ENCODE results near the gene ACTL8.

Gene ACTL8

DNA sequence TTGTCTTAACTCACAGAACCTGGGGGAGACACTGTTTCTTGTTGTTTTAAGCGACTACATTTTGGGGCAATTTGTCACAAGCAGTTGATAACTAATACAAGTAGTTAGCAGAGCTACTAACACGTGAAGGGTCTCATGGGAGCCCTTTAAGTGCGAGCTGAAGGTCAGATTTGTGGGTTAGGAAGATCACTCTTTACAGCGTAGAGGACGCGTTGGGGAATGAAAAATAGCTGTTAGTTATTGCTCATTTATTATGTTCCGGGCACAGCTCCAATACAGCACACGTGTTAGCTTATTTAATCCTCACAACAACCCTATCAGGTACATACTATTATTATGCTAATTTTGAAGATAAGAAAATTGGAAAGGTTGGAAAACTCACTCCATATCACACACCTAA lies 95.9 kb downstream of the ACTL8 start:
- DNase-seq: no peak

DNA sequence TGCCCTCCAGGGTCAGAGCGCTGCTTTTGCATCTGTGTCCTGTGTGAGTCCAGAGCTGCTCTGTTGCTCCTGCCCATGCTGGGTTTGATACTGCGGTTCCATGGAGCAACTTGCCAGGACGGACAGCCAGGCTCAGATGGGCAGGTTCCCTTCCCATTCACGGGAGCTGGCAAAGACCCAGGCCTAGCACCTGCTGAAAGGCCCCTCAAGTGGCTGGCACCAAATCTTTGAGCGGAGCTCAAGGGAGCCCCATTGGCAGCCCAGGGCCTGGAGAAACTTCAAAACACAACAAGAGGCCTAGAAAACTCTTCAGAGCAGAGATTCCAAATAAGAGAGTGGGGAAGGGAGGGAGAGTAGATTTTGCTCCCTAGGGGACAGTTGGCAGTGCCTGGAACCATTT lies 97.2 kb downstream of the ACTL8 start:
- no peak for DNase-seq

DNA sequence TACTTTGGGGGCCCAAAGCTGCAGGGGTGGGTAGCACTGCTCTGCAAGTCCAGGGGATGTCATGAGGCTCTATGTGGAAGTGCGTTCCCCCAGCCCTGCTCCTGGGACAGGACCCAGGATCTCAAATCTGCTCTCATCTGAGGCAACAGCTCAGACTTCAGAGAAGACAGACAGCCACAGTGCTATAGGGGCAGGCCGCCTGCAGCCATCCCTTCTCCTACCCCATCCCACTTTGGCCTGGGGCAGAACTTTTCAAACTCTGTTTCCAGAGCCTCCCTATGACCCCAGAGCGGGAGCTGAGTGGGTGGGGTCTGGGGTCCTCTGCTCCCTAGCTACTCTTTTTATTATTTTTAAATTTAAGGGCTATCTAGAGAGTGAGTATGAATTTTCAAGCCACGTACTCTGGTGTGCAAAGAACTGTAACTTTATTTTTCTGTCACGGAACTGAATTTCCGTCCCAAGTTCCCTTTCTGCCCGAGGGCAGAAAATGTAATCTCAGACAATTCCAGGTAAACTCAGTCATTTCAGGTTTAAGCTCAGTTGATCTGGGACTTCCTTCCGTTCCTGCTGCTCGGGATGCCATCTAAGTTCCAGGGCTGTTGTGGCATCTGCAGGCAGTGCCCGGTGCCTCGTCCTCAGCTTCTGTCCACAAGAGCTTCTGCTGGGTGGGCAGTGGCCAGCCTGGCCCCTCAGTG lies 98.3 kb downstream of the ACTL8 start:
- no peak for DNase-seq

DNA sequence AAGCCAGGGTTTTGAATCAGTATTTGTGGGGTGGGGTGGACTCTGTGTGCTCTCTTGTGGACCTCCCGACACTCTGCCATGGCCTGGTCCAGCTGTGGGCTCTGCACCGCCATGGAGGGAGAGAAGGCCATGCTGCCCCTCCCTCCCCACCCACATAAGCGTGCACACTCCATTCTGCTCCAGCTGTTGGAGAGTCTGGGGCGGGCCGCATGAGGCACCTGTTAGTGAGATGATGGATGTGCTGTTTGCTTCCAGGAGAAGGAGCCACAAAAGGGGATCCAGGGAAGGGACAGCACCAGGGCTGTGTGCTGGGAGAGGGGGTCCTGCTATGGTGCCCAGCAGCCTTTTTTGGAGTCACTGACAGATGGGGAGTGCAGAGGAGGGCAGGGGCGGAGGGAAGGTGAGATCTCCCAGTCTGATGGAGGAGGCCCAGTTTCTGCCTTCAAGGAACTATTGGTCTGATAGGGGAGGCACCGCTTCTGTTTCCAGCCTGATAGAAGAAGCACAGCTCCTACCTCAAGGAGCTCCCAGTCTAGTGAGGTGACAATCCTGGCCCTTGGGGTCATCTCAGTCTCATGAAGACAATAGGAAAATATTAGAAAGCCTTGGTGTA lies 101.5 kb downstream of the ACTL8 start:
- no peak for DNase-seq

DNA sequence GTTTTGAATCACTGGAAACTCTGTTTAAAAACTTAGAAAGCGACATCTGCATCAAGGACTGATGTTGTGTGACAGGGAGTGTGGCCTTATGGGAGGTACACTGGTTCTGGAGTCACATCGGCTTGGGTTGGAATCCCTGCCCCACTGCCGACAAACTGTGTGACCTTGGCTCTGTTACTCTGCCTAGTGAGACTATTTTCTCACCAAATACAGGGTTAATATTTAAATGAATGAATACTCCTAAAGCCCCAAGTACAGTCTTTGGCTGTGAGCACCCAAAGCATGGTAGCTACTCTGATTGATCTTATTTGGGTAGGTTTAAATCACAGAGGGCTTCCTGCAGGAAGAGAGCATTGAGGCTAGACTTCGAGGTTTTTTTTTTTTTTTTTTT lies 102.0 kb downstream of the ACTL8 start:
- DNase-seq: no peak

DNA sequence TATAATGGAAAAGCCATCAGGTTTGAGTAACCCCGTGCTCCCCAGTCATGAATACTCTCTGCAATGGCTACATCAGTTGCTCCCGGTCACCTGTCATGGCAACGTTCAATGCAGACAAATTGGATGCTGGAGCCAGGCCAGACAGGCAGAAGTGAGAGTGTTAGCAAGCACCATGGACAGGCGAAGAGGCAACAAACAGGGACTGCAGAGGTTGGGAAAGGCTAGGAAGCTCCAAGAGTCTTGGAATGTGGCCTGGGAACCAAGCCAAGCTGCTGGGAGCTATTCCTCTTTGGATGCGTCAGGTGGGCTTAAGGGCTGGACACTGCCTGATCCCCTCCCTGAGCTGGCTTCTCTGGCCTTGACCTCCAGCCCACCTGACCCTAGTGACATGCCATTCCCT lies 102.9 kb downstream of the ACTL8 start:
- no peak for DNase-seq

DNA sequence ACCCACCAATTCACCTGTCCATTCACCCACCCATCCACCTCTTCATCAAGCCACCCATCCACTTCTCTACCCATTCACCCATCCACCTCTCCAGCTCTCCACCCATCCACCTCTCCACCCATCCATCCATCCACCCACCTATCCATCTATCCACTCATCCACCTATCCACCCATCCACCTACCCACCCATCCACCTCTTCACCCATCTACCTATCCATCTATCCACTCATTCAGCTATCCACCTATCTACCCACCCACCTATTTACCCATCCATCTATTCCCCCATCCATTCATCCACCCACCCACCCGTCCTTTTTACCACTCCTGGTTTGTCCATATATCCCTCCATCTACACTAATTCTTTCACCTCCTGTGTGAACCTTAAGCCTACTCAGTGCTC lies 105.7 kb downstream of the ACTL8 start:
- no peak for DNase-seq

DNA sequence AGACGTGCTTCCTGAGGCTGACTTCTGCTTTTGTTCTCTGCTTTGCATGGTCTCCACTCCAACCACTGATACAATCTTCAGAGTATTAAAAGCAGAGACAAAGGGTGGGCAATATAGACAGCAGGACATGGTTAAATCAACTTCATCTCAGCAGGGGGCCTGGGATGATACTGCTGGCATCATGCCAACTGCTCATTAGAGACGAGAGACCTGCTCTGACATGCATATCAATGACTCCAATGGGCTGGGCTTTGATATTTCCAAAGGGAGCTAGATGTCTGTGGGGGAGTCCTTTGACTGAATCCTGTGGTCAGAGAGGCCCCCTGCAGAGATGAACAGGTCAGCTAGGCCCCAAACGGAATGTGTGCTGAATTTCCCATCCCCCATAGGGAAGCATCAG lies 106.6 kb downstream of the ACTL8 start:
- DNase-seq: no peak

DNA sequence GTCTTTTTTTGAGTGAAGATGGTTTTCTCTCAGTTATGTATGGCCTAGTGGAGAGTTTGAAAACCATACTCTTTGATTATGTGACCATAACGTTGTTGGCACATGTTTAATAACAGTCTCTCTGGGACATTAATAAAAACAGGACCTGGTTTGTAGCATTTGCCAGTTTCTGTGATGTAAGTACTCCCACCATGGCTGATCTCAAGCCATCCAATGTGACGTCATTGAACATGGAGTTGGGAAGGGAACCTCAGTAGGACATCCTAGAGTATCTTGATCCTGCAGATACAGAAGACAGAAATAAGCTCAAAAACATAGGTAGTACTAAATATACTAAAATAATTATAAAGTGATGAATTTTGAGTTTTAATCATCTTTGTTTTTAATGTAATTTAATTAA lies 107.0 kb downstream of the ACTL8 start:
- no peak for DNase-seq

DNA sequence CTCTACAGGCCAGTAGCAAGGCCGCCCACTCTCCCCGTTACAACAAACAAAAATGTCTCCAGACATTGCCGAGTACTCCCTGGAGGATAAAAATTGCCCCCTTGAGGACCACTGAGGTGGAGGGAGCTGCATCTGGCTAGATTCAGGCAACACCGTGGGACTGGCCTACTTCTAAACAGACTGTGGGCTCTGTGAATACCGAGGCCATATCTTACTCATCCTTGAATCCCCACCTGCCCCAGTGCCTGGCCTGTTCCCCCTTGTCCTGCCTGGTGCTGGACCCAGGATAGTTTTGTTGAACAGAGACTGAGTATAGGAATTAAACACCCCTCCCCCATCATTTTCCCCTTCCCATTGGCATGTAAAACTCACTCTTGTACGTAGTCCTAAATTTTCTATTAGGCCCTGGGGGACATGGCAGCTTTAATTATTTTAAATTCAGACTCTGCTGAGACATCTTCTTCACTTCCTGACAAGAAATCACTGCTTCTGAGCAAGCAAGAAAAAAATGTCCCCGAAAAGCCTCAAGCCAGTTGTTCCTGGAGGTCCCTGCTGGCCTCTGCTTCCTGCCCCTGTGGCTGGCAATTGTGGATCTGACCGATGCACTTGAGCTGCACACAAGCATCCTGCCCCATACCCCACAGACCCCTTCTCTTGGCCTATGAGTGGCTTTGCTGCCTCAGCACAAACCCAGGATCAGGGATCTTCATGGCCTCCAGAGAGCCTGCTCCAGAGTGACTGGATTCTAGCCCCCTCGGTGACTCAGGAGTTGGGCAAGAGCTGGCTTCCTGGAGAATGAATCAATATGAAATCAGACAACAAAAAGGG lies 111.0 kb downstream of the ACTL8 start:
- DNase-seq: no peak

DNA sequence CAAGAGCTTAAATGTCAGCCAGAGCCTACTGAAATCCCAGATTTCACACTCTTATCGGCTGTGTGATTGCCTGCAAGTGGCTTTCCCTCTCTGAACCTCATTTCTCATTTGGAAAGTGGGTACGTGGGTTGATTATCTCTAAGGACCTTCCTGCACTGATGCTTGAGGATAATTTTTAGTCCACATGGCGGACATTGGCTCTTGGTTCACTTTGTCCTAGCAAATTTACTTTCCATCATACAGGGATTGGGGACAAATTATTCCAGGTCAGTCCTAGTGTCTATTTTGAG lies 111.6 kb downstream of the ACTL8 start:
- no peak for DNase-seq

DNA sequence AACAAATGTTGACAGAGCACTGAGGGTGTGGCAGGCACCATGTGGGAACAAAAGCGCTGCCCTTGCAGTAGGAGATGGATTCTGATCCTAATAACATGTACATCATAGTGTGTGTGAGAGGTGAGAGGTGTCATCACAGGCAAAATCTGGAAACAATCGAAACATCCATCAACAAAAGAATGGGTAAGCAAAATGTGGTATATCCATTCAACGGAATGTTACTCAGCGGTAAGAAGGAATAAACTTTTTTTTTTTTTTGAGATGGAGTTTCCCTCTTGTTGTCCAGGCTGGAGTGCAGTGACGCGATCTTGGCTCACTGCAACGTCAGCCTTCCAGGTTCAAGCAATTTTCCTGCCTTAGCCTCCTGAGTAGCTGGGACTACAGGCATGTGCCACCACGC lies 112.3 kb downstream of the ACTL8 start:
- DNase-seq: no peak

DNA sequence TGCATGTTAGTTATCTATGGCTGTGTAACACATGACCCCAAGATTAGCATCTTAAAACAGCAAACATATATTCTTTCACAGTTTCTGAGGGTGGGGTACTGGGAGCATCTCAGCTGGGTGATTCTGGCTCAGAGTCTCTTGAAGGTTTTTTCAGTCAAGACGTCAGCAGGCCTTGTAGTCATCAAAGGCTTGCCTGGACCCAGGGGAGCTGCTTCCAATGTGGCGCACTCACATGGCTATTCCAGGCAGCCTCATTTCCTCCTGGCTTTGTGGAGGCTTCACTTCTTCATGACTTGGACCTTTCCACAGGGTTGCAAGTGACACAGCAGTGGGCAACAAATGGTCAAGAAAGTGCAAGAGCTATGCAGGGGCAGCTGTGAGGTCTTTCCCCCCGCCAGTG lies 114.7 kb downstream of the ACTL8 start:
- no peak for DNase-seq

DNA sequence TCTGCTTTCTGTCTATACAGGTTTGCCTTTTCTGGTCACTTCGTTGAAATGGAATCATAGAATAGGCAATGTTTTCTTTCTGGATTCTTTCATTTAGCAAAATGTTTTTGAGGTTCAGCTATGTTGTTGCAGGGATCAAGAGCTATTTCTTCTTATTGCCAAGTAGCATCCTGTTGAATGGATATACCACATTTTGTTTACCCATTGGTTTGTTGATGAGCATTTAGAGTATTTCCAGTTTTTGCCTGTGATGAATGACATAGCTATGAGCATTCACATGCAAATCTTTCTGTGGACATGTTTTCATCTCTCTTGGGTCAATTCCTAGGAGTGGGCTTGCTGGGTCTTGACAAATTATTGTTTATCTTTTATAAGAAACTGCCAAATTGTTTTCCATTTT lies 115.5 kb downstream of the ACTL8 start:
- DNase-seq: no peak

DNA sequence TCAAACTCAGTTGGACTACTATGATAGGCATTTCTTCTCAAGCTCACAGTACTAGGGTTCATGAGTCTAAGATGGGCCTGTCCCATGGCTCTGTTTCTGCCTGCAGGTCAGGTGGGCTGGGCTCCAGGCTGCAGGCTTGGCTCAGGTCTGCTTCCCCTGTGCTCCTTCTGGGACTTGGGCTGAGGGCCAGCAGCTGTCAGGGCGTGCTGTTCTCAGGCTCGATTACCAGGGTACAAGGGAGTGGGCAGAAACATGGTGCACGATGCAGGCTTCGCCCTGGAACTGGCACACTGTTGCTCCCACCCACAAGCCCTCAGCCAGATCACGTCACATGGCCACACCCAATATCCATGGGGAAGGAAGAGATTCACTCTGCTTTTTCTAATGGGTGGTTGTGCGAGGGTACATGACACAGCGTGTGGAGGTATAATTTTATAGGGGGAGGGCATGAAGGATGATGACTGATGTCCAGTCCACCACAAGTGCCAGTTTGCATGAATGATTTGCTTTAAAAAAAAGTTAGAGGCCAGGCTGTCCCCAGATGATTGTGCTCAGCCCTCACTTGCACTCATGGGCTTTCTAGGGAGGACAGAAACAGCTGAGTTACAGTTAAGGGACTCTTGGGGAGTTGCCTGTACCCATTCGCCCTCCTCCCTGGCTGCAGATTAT lies 118.0 kb downstream of the ACTL8 start:
- DNase-seq: no peak

DNA sequence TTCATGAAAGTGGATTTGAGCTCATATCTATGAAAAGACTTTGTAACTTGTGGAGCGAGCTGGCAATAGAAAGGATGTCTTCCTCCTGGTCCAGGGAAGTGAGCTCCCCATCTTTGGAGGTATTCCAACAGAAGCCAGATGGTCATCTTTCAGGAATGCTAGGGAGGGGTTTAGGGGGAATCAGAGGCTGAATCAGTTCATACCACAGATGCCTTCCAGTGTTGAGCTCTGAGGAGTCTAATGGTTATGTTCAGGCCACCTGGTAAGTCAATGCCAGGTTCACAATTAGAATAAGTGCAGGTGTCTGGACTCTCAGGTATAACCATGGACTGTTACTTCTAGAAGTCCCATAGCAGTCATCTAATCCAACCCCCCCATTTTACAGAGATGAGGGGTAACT lies 119.1 kb downstream of the ACTL8 start:
- no peak for DNase-seq

DNA sequence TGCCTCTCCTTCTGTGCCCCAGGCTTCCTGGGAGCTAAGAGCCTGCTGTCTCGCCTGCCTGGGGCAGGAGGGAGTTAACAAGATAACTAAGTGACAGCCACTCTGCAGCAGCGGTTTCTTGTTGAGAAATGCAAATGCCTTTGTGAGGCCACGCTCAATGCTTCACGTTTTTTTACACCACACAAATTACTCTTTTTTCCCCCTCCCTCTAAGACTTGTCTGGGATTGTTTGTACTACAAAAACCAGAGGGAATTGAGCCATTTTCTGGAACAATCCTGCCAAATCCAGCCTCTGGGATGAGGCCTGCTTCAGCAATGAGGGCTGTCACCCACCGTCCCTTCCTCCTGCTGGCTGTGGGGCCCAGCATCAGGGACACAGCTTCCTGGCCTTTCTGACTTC lies 119.6 kb downstream of the ACTL8 start:
- DNase-seq: no peak

DNA sequence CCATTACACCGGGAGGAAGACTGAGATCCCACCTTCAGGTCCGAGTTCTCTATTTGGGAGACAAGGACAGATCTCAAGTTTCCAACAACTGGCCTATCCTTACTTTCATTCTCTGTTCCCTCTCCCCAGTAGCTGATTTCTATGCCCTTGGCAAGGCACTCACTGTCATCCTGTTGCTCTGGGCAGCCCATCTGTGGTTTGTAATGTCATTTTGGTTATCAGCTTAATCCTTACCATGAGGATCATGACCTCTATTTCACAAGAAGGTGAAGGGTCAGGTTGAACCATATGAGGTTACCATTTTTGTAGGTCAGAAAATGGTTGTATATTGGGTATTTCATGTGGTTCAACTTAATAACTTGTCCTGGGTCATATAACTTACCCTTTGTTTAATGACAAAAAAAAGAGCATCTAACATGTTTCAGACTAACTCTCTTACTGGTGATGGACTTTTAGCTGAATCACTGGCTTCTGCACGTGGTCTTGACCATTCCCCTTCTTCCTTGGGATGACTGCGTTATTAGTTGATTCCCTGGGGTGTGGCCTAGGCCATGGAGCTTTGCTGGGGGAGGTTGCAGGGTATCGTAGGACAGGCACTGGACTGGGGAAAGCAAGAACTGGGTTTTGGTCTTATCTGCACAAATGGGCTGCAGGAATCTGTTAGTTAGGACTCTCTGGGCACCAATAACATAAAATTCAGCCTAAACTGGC lies 120.2 kb downstream of the ACTL8 start:
- DNase-seq: no peak

DNA sequence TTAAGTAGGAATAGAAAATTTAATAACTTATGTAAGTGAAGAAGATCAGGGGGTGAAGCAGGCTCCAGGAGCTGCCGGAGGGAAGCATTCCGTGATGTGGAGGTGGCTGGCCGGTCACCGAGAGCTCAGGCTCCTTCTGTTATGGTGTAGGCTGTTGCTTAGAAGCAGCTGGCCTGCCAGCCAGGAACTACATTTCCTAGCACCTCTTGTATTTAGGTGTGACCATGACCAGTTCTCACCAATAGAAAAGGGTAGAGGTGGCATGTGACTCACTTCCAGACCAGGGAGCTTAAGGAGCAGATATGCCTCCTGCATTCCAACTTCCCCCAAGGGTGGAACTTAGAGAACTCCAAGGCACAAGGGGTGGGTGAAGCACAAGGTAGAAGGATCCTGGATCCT lies 120.7 kb downstream of the ACTL8 start:
- DNase-seq: no peak
